ENCODE results near the gene FREM1. TPM values are rescaled to one million over a fixed set of nuclear protein-coding genes. Genes with fewer than 3 reads are reported as not detected.

The FREM1 gene
- total and polyA plus RNA-seq, 2 donors = 2.1 to 5.1 TPM

- WGBS = 82% methylated on average over 4 of the region's 4 CpGs
- Histone ChIP-seq H3K9me3 (ENCODE audit: control insufficient read depth in 2 of 2, insufficient read depth in 1 of 2, low read length in 1 of 2) (no peaks in the 10 kb centered on the region), H3K4me1 (ENCODE audit: control insufficient read depth in 2 of 2, insufficient read depth in 2 of 2, low read length in 2 of 2) (no peaks in the 10 kb centered on the region), H3K4me3 (ENCODE audit: low read length in 2 of 2) (no peak overlapping the region), H3K27ac (ENCODE audit: low read depth in 1 of 2, low read length in 1 of 2) (no peak overlapping the region), H3K36me3 (ENCODE audit: control insufficient read depth in 2 of 2, insufficient read depth in 2 of 2, low read length in 1 of 2) (no peaks in the 10 kb centered on the region), H3K27me3 (ENCODE audit: control insufficient read depth in 2 of 2, insufficient read depth in 1 of 2, low read length in 1 of 2) (no peaks in the 10 kb centered on the region)
- DNase-seq (ENCODE audit: low read depth in 6 of 9, low spot score in 9 of 9) = no peak
Measured at GRCh38 chr9:14790628-14791027, 119.6 kb downstream of the FREM1 start.

GRCh38 chr9:14788846-14789245 lies 121.4 kb downstream of the FREM1 start:
- Histone ChIP-seq H3K4me3 (ENCODE audit: low read length in 2 of 2) (no peak overlapping the region), H3K36me3 (ENCODE audit: control insufficient read depth in 2 of 2, insufficient read depth in 2 of 2, low read length in 1 of 2) (no peaks in the 10 kb centered on the region), H3K9me3 (ENCODE audit: control insufficient read depth in 2 of 2, insufficient read depth in 1 of 2, low read length in 1 of 2) (no peaks in the 10 kb centered on the region), H3K27me3 (ENCODE audit: control insufficient read depth in 2 of 2, insufficient read depth in 1 of 2, low read length in 1 of 2) (no peaks in the 10 kb centered on the region), H3K4me1 (ENCODE audit: control insufficient read depth in 2 of 2, insufficient read depth in 2 of 2, low read length in 2 of 2) (no peaks in the 10 kb centered on the region), H3K27ac (ENCODE audit: low read depth in 1 of 2, low read length in 1 of 2) (no peak overlapping the region)
- DNase-seq (ENCODE audit: low read depth in 6 of 9, low spot score in 9 of 9) = no peak
- WGBS = 92% methylated on average over 5 of the region's 5 CpGs

GRCh38 chr9:14783358-14783757 lies 126.9 kb downstream of the FREM1 start:
- 82% methylated on average over 4 of the region's 4 CpGs for WGBS
- no peak for DNase-seq (ENCODE audit: low read depth in 6 of 9, low spot score in 9 of 9)

GRCh38 chr9:14782286-14783051 lies 127.8 kb downstream of the FREM1 start:
- Histone ChIP-seq H3K36me3 (ENCODE audit: control insufficient read depth in 2 of 2, insufficient read depth in 2 of 2, low read length in 1 of 2) (no peaks in the 10 kb centered on the region), H3K27ac (ENCODE audit: low read depth in 1 of 2, low read length in 1 of 2) (no peak overlapping the region), H3K9me3 (ENCODE audit: control insufficient read depth in 2 of 2, insufficient read depth in 1 of 2, low read length in 1 of 2) (no peaks in the 10 kb centered on the region), H3K4me1 (ENCODE audit: control insufficient read depth in 2 of 2, insufficient read depth in 2 of 2, low read length in 2 of 2) (no peaks in the 10 kb centered on the region), H3K4me3 (ENCODE audit: low read length in 2 of 2) (no peak overlapping the region), H3K27me3 (ENCODE audit: control insufficient read depth in 2 of 2, insufficient read depth in 1 of 2, low read length in 1 of 2) (no peaks in the 10 kb centered on the region)
- 92% methylated on average over 8 of the region's 8 CpGs for WGBS
- no peak for DNase-seq (ENCODE audit: low read depth in 6 of 9, low spot score in 9 of 9)

More at GRCh38 chr9:14783358-14783757, 126.9 kb downstream of the FREM1 start:
- H3K9me3 ChIP-seq (ENCODE audit: control insufficient read depth in 2 of 2, insufficient read depth in 1 of 2, low read length in 1 of 2) = no peaks in the 10 kb centered on the region
- no peaks in the 10 kb centered on the region for H3K36me3 ChIP-seq (ENCODE audit: control insufficient read depth in 2 of 2, insufficient read depth in 2 of 2, low read length in 1 of 2)
- no peaks in the 10 kb centered on the region for H3K4me1 ChIP-seq (ENCODE audit: control insufficient read depth in 2 of 2, insufficient read depth in 2 of 2, low read length in 2 of 2)
- no peak overlapping the region for H3K4me3 ChIP-seq (ENCODE audit: low read length in 2 of 2)
- H3K27me3 ChIP-seq (ENCODE audit: control insufficient read depth in 2 of 2, insufficient read depth in 1 of 2, low read length in 1 of 2) = no peaks in the 10 kb centered on the region
- H3K27ac ChIP-seq (ENCODE audit: low read depth in 1 of 2, low read length in 1 of 2) = no peak overlapping the region

GRCh38 chr9:14780693-14781092 lies 129.5 kb downstream of the FREM1 start:
- Histone ChIP-seq H3K36me3 (ENCODE audit: control insufficient read depth in 2 of 2, insufficient read depth in 2 of 2, low read length in 1 of 2) (no peaks in the 10 kb centered on the region), H3K4me3 (ENCODE audit: low read length in 2 of 2) (no peak overlapping the region), H3K27ac (ENCODE audit: low read depth in 1 of 2, low read length in 1 of 2) (no peak overlapping the region), H3K4me1 (ENCODE audit: control insufficient read depth in 2 of 2, insufficient read depth in 2 of 2, low read length in 2 of 2) (no peaks in the 10 kb centered on the region), H3K27me3 (ENCODE audit: control insufficient read depth in 2 of 2, insufficient read depth in 1 of 2, low read length in 1 of 2) (no peaks in the 10 kb centered on the region), H3K9me3 (ENCODE audit: control insufficient read depth in 2 of 2, insufficient read depth in 1 of 2, low read length in 1 of 2) (no peaks in the 10 kb centered on the region)
- DNase-seq (ENCODE audit: low read depth in 6 of 9, low spot score in 9 of 9) = no peak
- 93% methylated on average over 4 of the region's 4 CpGs for WGBS

GRCh38 chr9:14780251-14780650 lies 130.0 kb downstream of the FREM1 start:
- Histone ChIP-seq H3K27ac (ENCODE audit: low read depth in 1 of 2, low read length in 1 of 2) (no peak overlapping the region), H3K4me1 (ENCODE audit: control insufficient read depth in 2 of 2, insufficient read depth in 2 of 2, low read length in 2 of 2) (no peaks in the 10 kb centered on the region), H3K36me3 (ENCODE audit: control insufficient read depth in 2 of 2, insufficient read depth in 2 of 2, low read length in 1 of 2) (no peaks in the 10 kb centered on the region), H3K27me3 (ENCODE audit: control insufficient read depth in 2 of 2, insufficient read depth in 1 of 2, low read length in 1 of 2) (no peaks in the 10 kb centered on the region), H3K9me3 (ENCODE audit: control insufficient read depth in 2 of 2, insufficient read depth in 1 of 2, low read length in 1 of 2) (no peaks in the 10 kb centered on the region), H3K4me3 (ENCODE audit: low read length in 2 of 2) (no peak overlapping the region)
- no peak for DNase-seq (ENCODE audit: low read depth in 6 of 9, low spot score in 9 of 9)
- 97% methylated on average over 5 of the region's 5 CpGs for WGBS

GRCh38 chr9:14779566-14780022 lies 130.6 kb downstream of the FREM1 start:
- 92% methylated on average over 11 of the region's 11 CpGs for WGBS
- no peaks in the 10 kb centered on the region for H3K36me3 ChIP-seq (ENCODE audit: control insufficient read depth in 2 of 2, insufficient read depth in 2 of 2, low read length in 1 of 2)

GRCh38 chr9:14778565-14778964 lies 131.7 kb downstream of the FREM1 start:
- Histone ChIP-seq H3K27ac (ENCODE audit: low read depth in 1 of 2, low read length in 1 of 2) (no peak overlapping the region), H3K4me3 (ENCODE audit: low read length in 2 of 2) (no peak overlapping the region), H3K4me1 (ENCODE audit: control insufficient read depth in 2 of 2, insufficient read depth in 2 of 2, low read length in 2 of 2) (no peaks in the 10 kb centered on the region), H3K36me3 (ENCODE audit: control insufficient read depth in 2 of 2, insufficient read depth in 2 of 2, low read length in 1 of 2) (no peaks in the 10 kb centered on the region), H3K27me3 (ENCODE audit: control insufficient read depth in 2 of 2, insufficient read depth in 1 of 2, low read length in 1 of 2) (no peaks in the 10 kb centered on the region), H3K9me3 (ENCODE audit: control insufficient read depth in 2 of 2, insufficient read depth in 1 of 2, low read length in 1 of 2) (no peaks in the 10 kb centered on the region)
- no peak for DNase-seq (ENCODE audit: low read depth in 6 of 9, low spot score in 9 of 9)
- WGBS = 93% methylated on average over 6 of the region's 6 CpGs

More at GRCh38 chr9:14779566-14780022, 130.6 kb downstream of the FREM1 start:
- Histone ChIP-seq H3K27me3 (ENCODE audit: control insufficient read depth in 2 of 2, insufficient read depth in 1 of 2, low read length in 1 of 2) (no peaks in the 10 kb centered on the region), H3K4me3 (ENCODE audit: low read length in 2 of 2) (no peak overlapping the region), H3K27ac (ENCODE audit: low read depth in 1 of 2, low read length in 1 of 2) (no peak overlapping the region), H3K4me1 (ENCODE audit: control insufficient read depth in 2 of 2, insufficient read depth in 2 of 2, low read length in 2 of 2) (no peaks in the 10 kb centered on the region), H3K9me3 (ENCODE audit: control insufficient read depth in 2 of 2, insufficient read depth in 1 of 2, low read length in 1 of 2) (no peaks in the 10 kb centered on the region)
- DNase-seq (ENCODE audit: low read depth in 6 of 9, low spot score in 9 of 9) = no peak

- WGBS = 95% methylated on average over 7 of the region's 7 CpGs
- Histone ChIP-seq H3K4me1 (ENCODE audit: control insufficient read depth in 2 of 2, insufficient read depth in 2 of 2, low read length in 2 of 2) (no peaks in the 10 kb centered on the region), H3K36me3 (ENCODE audit: control insufficient read depth in 2 of 2, insufficient read depth in 2 of 2, low read length in 1 of 2) (no peaks in the 10 kb centered on the region), H3K27ac (ENCODE audit: low read depth in 1 of 2, low read length in 1 of 2) (no peak overlapping the region), H3K9me3 (ENCODE audit: control insufficient read depth in 2 of 2, insufficient read depth in 1 of 2, low read length in 1 of 2) (no peaks in the 10 kb centered on the region), H3K27me3 (ENCODE audit: control insufficient read depth in 2 of 2, insufficient read depth in 1 of 2, low read length in 1 of 2) (no peaks in the 10 kb centered on the region), H3K4me3 (ENCODE audit: low read length in 2 of 2) (no peak overlapping the region)
- DNase-seq (ENCODE audit: low read depth in 6 of 9, low spot score in 9 of 9) = no peak
Measured at GRCh38 chr9:14775917-14776316, 134.3 kb downstream of the FREM1 start.

Measured in thymus (tissue), 11 donors.